Measurements from ENCODE around the gene PFKFB2.

- TF ChIP-seq CTCF (IDR thresholded peaks at IDR 0.05) (no peak), POLR2A (IDR thresholded peaks at IDR 0.05) (no peak)
These were observed 46.2 kb upstream of the PFKFB2 start for GRCh38 chr1:207006914-207007313.
